Nephron (organoid): Measurements from ENCODE around the gene MARCHF6.

Source experiments
- H3K27ac Mint-ChIP-seq, 3 experiments: 2 replicates each; pipeline ENCODE4 v1.8.0; 2020; ENCODE audit warnings: mixed read lengths in 3 of 3, mild to moderate bottlenecking in 2 of 3, moderate library complexity in 1 of 3
- H3K27me3 Mint-ChIP-seq: 2 replicates; pipeline ENCODE4 v1.8.0; 2021; ENCODE audit warnings: low read depth, mild to moderate bottlenecking, moderate library complexity, mixed read lengths
- H3K36me3 Mint-ChIP-seq: 2 replicates; pipeline ENCODE4 v1.8.0; 2020; ENCODE audit warnings: low read depth, mixed read lengths
- H3K4me1 Mint-ChIP-seq: 2 replicates; pipeline ENCODE4 v1.8.0; 2020; ENCODE audit warnings: mixed read lengths
- H3K4me3 Mint-ChIP-seq, 3 experiments: 2 replicates each; pipeline ENCODE4 v1.8.0; 2020; ENCODE audit warnings: mild to moderate bottlenecking in 3 of 3, mixed read lengths in 3 of 3, moderate library complexity in 2 of 3
- H3K9me3 Mint-ChIP-seq: 2 replicates; pipeline ENCODE4 v1.8.0; 2020; ENCODE audit warnings: mixed read lengths
- CTCF ChIP-seq, 3 experiments: fragments of 200-600 bp; sonication (generic); IDR thresholded peaks; one replicate each; pipeline ENCODE4 v1.5.0; 2021; ENCODE audit warnings: antibody characterized with exemption in 3 of 3; ENCODE audit not compliant: unreplicated experiment in 3 of 3

Gene MARCHF6

GRCh38 chr5:10360686-10361085 is 7.2 kb downstream of the MARCHF6 start:
- Mint-ChIP-seq H3K4me3 (no peak overlapping the region), H3K9me3 (peaks cover 2% of the 10 kb centered on the region), H3K36me3 (peaks cover 52% of the 10 kb centered on the region)

DNA sequence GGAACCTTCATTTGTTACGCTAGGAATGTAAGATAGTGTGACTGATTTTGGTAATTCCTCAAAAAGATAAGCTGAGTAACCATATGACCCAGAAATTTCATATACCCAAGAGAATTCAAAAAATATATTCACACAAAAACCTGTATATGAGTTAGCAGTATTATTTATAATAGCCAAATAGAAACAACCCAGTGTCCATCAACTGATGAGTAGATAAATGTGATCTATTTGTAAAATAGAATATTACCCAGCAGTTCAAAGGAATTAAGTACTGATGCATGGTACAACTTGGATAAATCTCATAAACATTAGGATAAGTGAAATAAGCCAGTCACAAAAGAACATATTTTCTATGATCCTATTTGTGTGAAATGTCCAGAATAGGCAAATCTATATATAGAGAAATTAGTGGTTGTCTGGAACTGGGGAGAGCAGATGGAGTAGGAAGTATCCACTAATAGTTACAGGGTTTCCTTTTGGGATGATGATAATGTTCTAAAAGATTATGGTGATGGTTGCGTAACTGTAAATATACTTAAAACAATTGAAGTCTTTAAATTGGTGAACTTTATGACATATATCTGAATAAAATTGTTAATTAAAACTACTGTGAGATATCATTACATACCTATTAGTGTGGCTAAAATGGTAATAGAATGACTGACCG is 10.2 kb downstream of the MARCHF6 start:
- H3K4me1 Mint-ChIP-seq: peaks cover 28% of the 10 kb centered on the region
- peaks cover 60% of the 10 kb centered on the region for H3K36me3 Mint-ChIP-seq
- no peak overlapping the region for H3K4me3 Mint-ChIP-seq
- H3K27me3 Mint-ChIP-seq: no peaks in the 10 kb centered on the region
- H3K27ac Mint-ChIP-seq: peak overlapping the region in 1 of 3 experiments; percentile 23
- no peak for TF ChIP-seq CTCF (IDR thresholded peaks at IDR 0.05; ENCODE audit: unreplicated experiment in 3 of 3)
- peaks cover 2% of the 10 kb centered on the region for H3K9me3 Mint-ChIP-seq

More at GRCh38 chr5:10360686-10361085, 7.2 kb downstream of the MARCHF6 start:
- Mint-ChIP-seq H3K4me1 (peaks cover 33% of the 10 kb centered on the region), H3K27ac (no peak overlapping the region), H3K27me3 (no peaks in the 10 kb centered on the region)
- no peak for TF ChIP-seq CTCF (IDR thresholded peaks at IDR 0.05; ENCODE audit: unreplicated experiment in 3 of 3)

- Mint-ChIP-seq H3K9me3 (peaks cover 2% of the 10 kb centered on the region), H3K4me3 (no peak overlapping the region), H3K4me1 (peaks cover 28% of the 10 kb centered on the region), H3K27ac (peak overlapping the region in 1 of 3 experiments; percentile 23), H3K27me3 (no peaks in the 10 kb centered on the region), H3K36me3 (peaks cover 61% of the 10 kb centered on the region)
- no peak for TF ChIP-seq CTCF (IDR thresholded peaks at IDR 0.05; ENCODE audit: unreplicated experiment in 3 of 3)
Measured at GRCh38 chr5:10364186-10364689, 10.7 kb downstream of the MARCHF6 start.

DNA sequence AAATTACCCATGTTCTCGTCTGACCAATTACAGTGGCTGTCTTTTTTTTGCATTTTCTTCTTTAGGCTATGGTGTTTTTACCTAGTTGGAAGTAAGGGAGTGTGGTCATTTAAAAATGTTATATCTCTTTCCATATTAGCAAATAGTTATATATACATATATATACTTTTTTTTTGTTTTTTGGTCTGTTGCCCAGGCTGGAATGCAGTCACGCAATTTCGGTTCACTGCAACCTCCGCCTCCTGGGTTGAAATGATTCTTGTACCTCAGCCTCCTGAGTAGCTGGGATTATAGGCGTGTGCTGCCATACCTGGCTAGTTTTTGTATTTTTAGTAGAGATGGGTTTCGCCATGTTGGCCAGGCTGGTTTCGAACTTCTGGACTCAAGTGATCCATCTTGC is 12.3 kb downstream of the MARCHF6 start:
- no peak for TF ChIP-seq CTCF (IDR thresholded peaks at IDR 0.05; ENCODE audit: unreplicated experiment in 3 of 3)
- Mint-ChIP-seq H3K4me3 (no peak overlapping the region), H3K36me3 (peaks cover 53% of the 10 kb centered on the region), H3K27ac (no peak overlapping the region), H3K4me1 (peaks cover 31% of the 10 kb centered on the region), H3K9me3 (peaks cover 2% of the 10 kb centered on the region), H3K27me3 (no peaks in the 10 kb centered on the region)

- Mint-ChIP-seq H3K27ac (peak overlapping the region; percentile 16 to 49 (median 45)), H3K36me3 (peaks cover 51% of the 10 kb centered on the region), H3K4me3 (no peak overlapping the region), H3K27me3 (no peaks in the 10 kb centered on the region), H3K4me1 (peaks cover 38% of the 10 kb centered on the region), H3K9me3 (peaks cover 2% of the 10 kb centered on the region)
- TF ChIP-seq CTCF (IDR thresholded peaks at IDR 0.05; ENCODE audit: unreplicated experiment in 3 of 3): no peak
Measured at GRCh38 chr5:10366310-10367272, 13.1 kb downstream of the MARCHF6 start.
